Endothelial cell of umbilical vein (primary cell): ENCODE data around the gene THSD4. TPM values are rescaled to one million over a fixed set of nuclear protein-coding genes. Genes with fewer than 3 reads are reported as not detected.

Experiments
- BruUV-seq: library from RNA; stranded (reverse); fragments of 400-500 nt; replicated peaks from 2 replicates; lab custom pipeline; 2021; lab: Mats Ljungman, UMichigan
- CTCF ChIA-PET: fragments of 300-600, 350-600 bp; sonication (Branson Sonifier 250); formaldehyde crosslinking; loops from one replicate; lab custom pipeline; 2021; ENCODE audit warnings: antibody characterized with exemption, inconsistent platforms; lab: Charles Lee
- POLR2A ChIA-PET: fragments of 300-600, 350-600 bp; sonication (Branson Sonifier 250); formaldehyde crosslinking; loops from one replicate; lab custom pipeline; 2021; ENCODE audit warnings: antibody characterized with exemption, inconsistent platforms; lab: Charles Lee
- DNase-seq: peaks from one replicate; pipeline ENCODE4 v3.0.0-alpha.2; 2011; ENCODE audit warnings: low read depth, low spot score
- FAIRE-seq: peaks from 2 replicates; lab custom pipeline; 2011; peaks lifted over from hg19 to GRCh38; lab: Jason Lieb, UNC
- H2AFZ ChIP-seq: 2 replicates; pipeline ENCODE4 v1.6.0; 2012; ENCODE audit warnings: low read depth, low read length, control low read depth, inconsistent platforms
- H3K27ac ChIP-seq: 2 replicates; pipeline ENCODE4 v1.5.1; 2011; ENCODE audit warnings: low read depth, mild to moderate bottlenecking, control low read depth, low read length, moderate library complexity; ENCODE audit not compliant: insufficient read depth
- H3K27me3 ChIP-seq, 2 experiments: 2 replicates each; pipeline versions ENCODE4 v1.6.0 to v1.6.1; 2011; ENCODE audit warnings: low read length in 2 of 2, mixed read lengths in 1 of 2; ENCODE audit not compliant: control insufficient read depth in 2 of 2, insufficient read depth in 2 of 2
- H3K36me3 ChIP-seq, 2 experiments: 2 replicates in 1 of 2; 3 replicates in 1 of 2; pipeline ENCODE4 v1.5.1; 2011; ENCODE audit warnings: low read length in 2 of 2, mild to moderate bottlenecking in 1 of 2, moderate library complexity in 1 of 2; ENCODE audit not compliant: control insufficient read depth in 2 of 2, insufficient read depth in 2 of 2; ENCODE audit errors: extremely low read depth in 1 of 2
- H3K4me1 ChIP-seq: 3 replicates; pipeline ENCODE4 v1.5.1; 2011; ENCODE audit warnings: mild to moderate bottlenecking, low read length; ENCODE audit not compliant: control insufficient read depth, insufficient read depth; ENCODE audit errors: extremely low read depth
- H3K4me2 ChIP-seq: 2 replicates; pipeline ENCODE4 v1.6.1; 2011; ENCODE audit warnings: low read length, control low read depth, mixed read lengths; ENCODE audit not compliant: insufficient read depth
- H3K4me3 ChIP-seq, 3 experiments: fragments of 200-600 bp in 1 of 3; sonication (generic), shearing (Covaris generic) in 1 of 3; replicated peaks in 1 of 3; 2 replicates each; pipeline ENCODE4 v1.5.1; 2011 to 2016; ENCODE audit warnings: control low read depth in 3 of 3, low read length in 3 of 3, mild to moderate bottlenecking in 2 of 3, inconsistent platforms in 1 of 3, low read depth in 1 of 3, moderate library complexity in 1 of 3; ENCODE audit not compliant: insufficient read depth in 1 of 3
- H3K79me2 ChIP-seq: 2 replicates; pipeline ENCODE4 v1.6.0; 2012; ENCODE audit warnings: low read length, inconsistent platforms; ENCODE audit not compliant: control insufficient read depth, insufficient read depth
- H3K9ac ChIP-seq: replicated peaks from 2 replicates; pipeline ENCODE3; 2011; ENCODE audit warnings: low read length, control low read depth; ENCODE audit not compliant: insufficient read depth; ENCODE audit errors: extremely low read depth
- H3K9me1 ChIP-seq: replicated peaks from 3 replicates; pipeline ENCODE4 v1.6.0; 2011; ENCODE audit warnings: mild to moderate bottlenecking, low read length; ENCODE audit not compliant: control insufficient read depth, insufficient read depth; ENCODE audit errors: extremely low read depth
- H3K9me3 ChIP-seq: replicated peaks from 2 replicates; pipeline ENCODE4 v1.5.1; 2012; ENCODE audit warnings: low read length, inconsistent platforms; ENCODE audit not compliant: control insufficient read depth, insufficient read depth
- H4K20me1 ChIP-seq: replicated peaks from 2 replicates; pipeline ENCODE3; 2011; ENCODE audit warnings: mild to moderate bottlenecking, low read length; ENCODE audit not compliant: control insufficient read depth, insufficient read depth; ENCODE audit errors: extremely low read depth
- CTCF ChIP-seq, 2 donors: IDR thresholded peaks; 1 replicate in 1 of 2; 2 replicates in 1 of 2; pipeline ENCODE4 v1.5.1; 2011; ENCODE audit warnings: low read length in 2 of 2, mild to moderate bottlenecking in 2 of 2, moderate library complexity in 2 of 2, control low read depth in 1 of 2, inconsistent platforms in 1 of 2, low read depth in 1 of 2; ENCODE audit not compliant: insufficient read depth in 1 of 2; ENCODE audit errors: extremely low read depth in 1 of 2
- EZH2 ChIP-seq: IDR thresholded peaks from 2 replicates; pipeline ENCODE4 v1.6.1; 2012; ENCODE audit warnings: borderline replicate concordance, low read depth, mild to moderate bottlenecking, moderate library complexity, low read length, inconsistent platforms; ENCODE audit not compliant: severe bottlenecking
- FOS ChIP-seq: IDR thresholded peaks from 2 replicates; pipeline ENCODE4 v1.6.1; 2011; ENCODE audit warnings: mild to moderate bottlenecking, low read length, moderate library complexity, borderline replicate concordance; ENCODE audit not compliant: insufficient read depth
- GATA2 ChIP-seq: IDR thresholded peaks from 2 replicates; pipeline ENCODE4 v1.7.0; 2011; ENCODE audit warnings: low read depth, mild to moderate bottlenecking, moderate library complexity, mixed read lengths, low read length; ENCODE audit not compliant: insufficient read length, insufficient read depth
- JUN ChIP-seq: IDR thresholded peaks from 2 replicates; pipeline ENCODE4 v1.6.1; 2011; ENCODE audit warnings: borderline replicate concordance, low read depth; ENCODE audit not compliant: insufficient read length, insufficient read depth
- MAX ChIP-seq: IDR thresholded peaks from 2 replicates; pipeline ENCODE4 v1.6.1; 2011; ENCODE audit not compliant: insufficient read depth, insufficient read length
- MYC ChIP-seq: IDR thresholded peaks from one replicate; pipeline ENCODE4 v1.6.1; 2011; ENCODE audit warnings: mild to moderate bottlenecking, low read depth, low read length
- POLR2A ChIP-seq: IDR thresholded peaks from 2 replicates; pipeline ENCODE4 v1.6.1; 2012; ENCODE audit warnings: low read depth, mild to moderate bottlenecking, control low read depth, low read length
- POLR2AphosphoS5 ChIP-seq: IDR thresholded peaks from 2 replicates; pipeline ENCODE4 v1.6.1; 2012; ENCODE audit warnings: low read depth, mild to moderate bottlenecking, control low read depth, low read length, moderate library complexity; ENCODE audit not compliant: insufficient read depth
- dilution Hi-C: fragments of 300-500 bp; cut with MboI; formaldehyde crosslinking; loops from one replicate; pipeline ENCODE4 v1.15.0; 2019; ENCODE audit warnings: low sequenced_read_pairs; ENCODE audit not compliant: extremely low pct_ligation_motif_present
- intact Hi-C: fragments of 100-400 bp; cut with micrococcal nuclease; formaldehyde crosslinking; loops from one replicate; pipeline ENCODE4 v1.10.0; 2022
- polyA plus RNA-seq, 4 experiments: library from polyadenylated mRNA; depleted of rRNA in 3 of 4; stranded (reverse) in 3 of 4; unstranded in 1 of 4; fragments of >200 nt; gene quantifications; 2 replicates each; pipeline versions ENCODE4 v1.2.1 to v1.2.3, GENCODE V29; 2011 to 2012; ENCODE audit warnings: missing spikeins in 1 of 4
- total RNA-seq: library from RNA; stranded (reverse); gene quantifications from 2 replicates; pipeline ENCODE4 v1.2.3, GENCODE V29; 2021

The THSD4 gene
- total and polyA plus RNA-seq, 2 donors (not counting 3 experiments of a cell fraction or from before 2014, with no cell fraction given): 9.9 to 25.4 TPM

- no peaks in the 10 kb centered on the region for H3K27me3 ChIP-seq
- no TSS peak for BruUV-seq
- H3K4me2 ChIP-seq: no peak overlapping the region
- no peaks in the 10 kb centered on the region for H4K20me1 ChIP-seq
- intact Hi-C loops: loop anchor here (1.0 kb wide), 1 partner anchor 58 kb away; no protein-coding TSS in a partner anchor
- peak; percentile 99 for TF ChIP-seq FOS
- no peak for TF ChIP-seq MYC
- peak; percentile 91 for TF ChIP-seq GATA2
- TF ChIP-seq CTCF (IDR thresholded peaks at IDR 0.05; ENCODE audit: extremely low read depth in 1 of 2, insufficient read depth in 1 of 2, low read depth in 1 of 2, low read length in 2 of 2): no peak
- peak; percentile 69 for TF ChIP-seq JUN
- no peak for TF ChIP-seq MAX
- no peak for TF ChIP-seq POLR2A
- TF ChIP-seq POLR2AphosphoS5: peak; percentile 82
- TF ChIP-seq EZH2: no peak
- no peak overlapping the region for H3K9ac ChIP-seq
- POLR2A ChIA-PET: no interaction called here
- no peaks in the 10 kb centered on the region for H3K9me3 ChIP-seq
- no peaks in the 10 kb centered on the region for H3K36me3 ChIP-seq
- no peaks in the 10 kb centered on the region for H3K79me2 ChIP-seq
- peaks cover 13% of the 10 kb centered on the region for H3K4me1 ChIP-seq
- CTCF ChIA-PET: interaction anchor here (0.9 to 1.2 kb wide), 3 partner anchors 14 to 203 kb away, joined by 3 read pairs; no protein-coding TSS in a partner anchor
- peak overlapping the region; percentile 51 for H3K27ac ChIP-seq
- dilution Hi-C loops: no loop called here
- H3K4me3 ChIP-seq: no peak overlapping the region
- H2AFZ ChIP-seq: peak overlapping the region; percentile 15
- no peaks in the 10 kb centered on the region for H3K9me1 ChIP-seq
- peak; percentile 96 for FAIRE-seq
- DNase-seq: peak; percentile 84
These were observed 122.4 kb downstream of the THSD4 start for GRCh38 chr15:71237456-71238188.
